HEK293 (cell line): Measurements from ENCODE around the gene BABAM1.

ENCODE experiments used
- CTCF ChIA-PET: fragments of 350-600 bp; formaldehyde crosslinking; extraction: SDS; loops from one replicate; lab custom pipeline; 2021; ENCODE audit warnings: antibody characterized with exemption; lab: Yijun Ruan, JAX
- POLR2A ChIA-PET: fragments of 300-600 bp; formaldehyde crosslinking; extraction: SDS; loops from one replicate; lab custom pipeline; 2020; ENCODE audit warnings: antibody characterized with exemption, inconsistent platforms; lab: Yijun Ruan, JAX
- H3K27ac ChIP-seq: fragments of 200-500 bp; sonication (Bioruptor generic); 2 replicates; pipeline ENCODE4 v1.5.1; 2014; ENCODE audit warnings: low read depth, low read length, control low read depth, inconsistent platforms; ENCODE audit errors: extremely low read depth
- H3K36me3 ChIP-seq, 2 experiments: fragments of 200-500 bp in 1 of 2; sonication (Bioruptor generic) in 1 of 2; 1 replicate in 1 of 2; 2 replicates in 1 of 2; pipeline ENCODE4 v1.5.1; 2014 to 2017; ENCODE audit warnings: inconsistent platforms in 2 of 2, low read length in 2 of 2; ENCODE audit not compliant: control insufficient read depth in 2 of 2, insufficient read depth in 1 of 2
- H3K4me1 ChIP-seq: fragments of 200-500 bp; sonication (Bioruptor generic); 2 replicates; pipeline ENCODE4 v1.5.1; 2014; ENCODE audit warnings: mild to moderate bottlenecking, low read length, inconsistent platforms; ENCODE audit not compliant: control insufficient read depth, insufficient read depth
- H3K4me3 ChIP-seq: 2 replicates; pipeline ENCODE4 v1.5.1; 2011; ENCODE audit warnings: low read depth, mild to moderate bottlenecking, control low read depth, low read length, moderate library complexity
- H3K9me3 ChIP-seq: fragments of 200-500 bp; sonication (Bioruptor generic); 2 replicates; pipeline ENCODE4 v1.5.1; 2014; ENCODE audit warnings: low read depth, low read length, inconsistent platforms; ENCODE audit not compliant: control insufficient read depth, insufficient read depth
- GLI2 ChIP-seq: fragments of 450-650 bp; formaldehyde crosslinking; IDR thresholded peaks from 2 replicates; pipeline ENCODE4; 2017; ENCODE audit warnings: missing biosample characterization, missing genetic modification characterization, low read depth, borderline replicate concordance
- GLIS1 ChIP-seq: fragments of 450-650 bp; formaldehyde crosslinking; IDR thresholded peaks from 2 replicates; pipeline ENCODE4 v1.5.1; 2016; ENCODE audit warnings: missing biosample characterization, missing genetic modification characterization
- KLF9 ChIP-seq: fragments of 450-650 bp; formaldehyde crosslinking; IDR thresholded peaks from 2 replicates; pipeline ENCODE4 v1.5.1; 2016; ENCODE audit warnings: missing biosample characterization, missing genetic modification characterization, low read depth
- WT1 ChIP-seq: fragments of 450-650 bp; formaldehyde crosslinking; IDR thresholded peaks from 2 replicates; pipeline ENCODE4 v1.5.1; 2016; ENCODE audit warnings: missing biosample characterization, missing genetic modification characterization
- ZBTB8A ChIP-seq: fragments of 450-650 bp; formaldehyde crosslinking; IDR thresholded peaks from 2 replicates; pipeline ENCODE4 v1.5.1; 2016; ENCODE audit warnings: missing biosample characterization, missing genetic modification characterization
- ZNF175 ChIP-seq: fragments of 450-650 bp; formaldehyde crosslinking; IDR thresholded peaks from 2 replicates; pipeline ENCODE4 v1.5.1; 2016; ENCODE audit warnings: missing biosample characterization, missing genetic modification characterization
- ZNF184 ChIP-seq: fragments of 450-650 bp; IDR thresholded peaks from 2 replicates; pipeline ENCODE4 v1.5.1; 2018; ENCODE audit warnings: missing biosample characterization, mild to moderate bottlenecking, missing genetic modification characterization
- ZNF37A ChIP-seq: fragments of 450-650 bp; IDR thresholded peaks from 2 replicates; pipeline ENCODE4 v1.5.1; 2018; ENCODE audit warnings: missing biosample characterization, missing genetic modification characterization
- ZNF623 ChIP-seq: fragments of 450-650 bp; formaldehyde crosslinking; IDR thresholded peaks from 2 replicates; pipeline ENCODE4 v1.5.1; 2016; ENCODE audit warnings: missing biosample characterization, missing genetic modification characterization
- ZNF747 ChIP-seq: fragments of 450-650 bp; formaldehyde crosslinking; IDR thresholded peaks from 2 replicates; pipeline ENCODE4 v1.5.1; 2016; ENCODE audit warnings: missing biosample characterization, missing genetic modification characterization
- ZNF776 ChIP-seq: fragments of 450-650 bp; formaldehyde crosslinking; IDR thresholded peaks from 2 replicates; pipeline ENCODE4 v1.5.0; 2017; ENCODE audit warnings: missing biosample characterization, missing genetic modification characterization, borderline replicate concordance
- ZNF843 ChIP-seq: fragments of 450-650 bp; formaldehyde crosslinking; IDR thresholded peaks from 2 replicates; pipeline ENCODE4 v1.5.1; 2016; ENCODE audit warnings: missing biosample characterization, missing genetic modification characterization
- TF ChIP-seq, protein P1 (sequence below): fragments of 450-650 bp; formaldehyde crosslinking; IDR thresholded peaks from 2 replicates; pipeline ENCODE4 v1.5.1; 2017; ENCODE audit warnings: missing biosample characterization, missing genetic modification characterization
- TF ChIP-seq, protein P2 (sequence below): fragments of 450-650 bp; formaldehyde crosslinking; IDR thresholded peaks from 2 replicates; pipeline ENCODE4 v1.5.1; 2016; ENCODE audit warnings: missing biosample characterization, missing genetic modification characterization
- TF ChIP-seq, protein P3 (sequence below): fragments of 450-650 bp; formaldehyde crosslinking; IDR thresholded peaks from 2 replicates; pipeline ENCODE4 v1.5.1; 2016; ENCODE audit warnings: missing biosample characterization, missing genetic modification characterization, low read depth
- TF ChIP-seq, protein P4 (sequence below): fragments of 450-650 bp; formaldehyde crosslinking; IDR thresholded peaks from 2 replicates; pipeline ENCODE4 v1.5.1; 2016; ENCODE audit warnings: missing biosample characterization, missing genetic modification characterization
- TF ChIP-seq, protein P5 (sequence below): fragments of 450-650 bp; formaldehyde crosslinking; optimal IDR thresholded peaks from 2 replicates; pipeline ENCODE3; 2016; ENCODE audit warnings: missing biosample characterization, mild to moderate bottlenecking, missing genetic modification characterization

BABAM1 gene

DNA sequence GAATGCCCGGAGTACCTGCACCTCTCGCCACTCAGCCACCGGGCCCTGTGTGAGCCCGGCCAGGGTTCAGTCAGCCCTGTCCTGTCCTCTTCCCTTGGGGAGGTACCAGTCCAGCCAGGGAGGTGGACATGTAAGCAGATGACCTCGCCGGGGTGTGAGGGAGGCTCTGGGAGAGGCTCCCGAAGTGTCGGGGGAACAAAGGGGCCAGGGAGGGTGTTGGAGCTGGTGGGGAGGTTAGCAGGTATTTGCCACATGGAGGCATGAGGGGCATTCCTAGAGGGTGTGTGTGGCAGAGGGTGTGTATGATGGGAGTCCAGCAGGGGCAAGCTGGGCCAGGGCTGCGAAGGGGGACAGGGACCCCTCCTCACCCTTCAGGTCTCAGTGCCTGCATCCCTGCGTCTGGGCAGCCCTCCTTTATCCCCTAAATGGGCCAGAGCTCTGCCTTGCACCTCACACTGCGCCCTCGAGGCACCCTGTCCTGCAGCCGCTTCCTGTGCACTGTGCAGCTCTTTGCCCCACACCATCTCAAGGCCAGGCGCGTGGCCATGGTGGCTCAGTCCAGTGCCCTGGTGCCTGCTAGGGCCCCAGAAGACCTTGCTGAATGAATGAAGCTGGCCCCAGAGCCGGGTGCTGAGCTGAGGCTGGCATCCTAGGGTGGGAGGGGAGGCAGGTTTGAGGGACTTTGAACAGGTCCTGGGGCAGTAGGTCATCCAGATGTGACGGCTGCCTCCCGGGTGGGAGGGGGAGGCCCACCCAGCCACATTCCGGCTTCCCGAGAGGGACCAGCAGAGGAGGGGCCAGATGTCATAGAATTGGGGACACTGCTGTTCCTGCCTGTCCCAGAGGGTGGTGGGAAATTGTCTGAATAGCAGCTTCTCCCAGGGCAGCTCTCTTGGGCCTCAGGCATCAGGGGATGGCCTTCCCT is 45.2 kb downstream of the BABAM1 start (continued):
- TF ChIP-seq ZNF747: no peak
- TF ChIP-seq, protein P1, sequence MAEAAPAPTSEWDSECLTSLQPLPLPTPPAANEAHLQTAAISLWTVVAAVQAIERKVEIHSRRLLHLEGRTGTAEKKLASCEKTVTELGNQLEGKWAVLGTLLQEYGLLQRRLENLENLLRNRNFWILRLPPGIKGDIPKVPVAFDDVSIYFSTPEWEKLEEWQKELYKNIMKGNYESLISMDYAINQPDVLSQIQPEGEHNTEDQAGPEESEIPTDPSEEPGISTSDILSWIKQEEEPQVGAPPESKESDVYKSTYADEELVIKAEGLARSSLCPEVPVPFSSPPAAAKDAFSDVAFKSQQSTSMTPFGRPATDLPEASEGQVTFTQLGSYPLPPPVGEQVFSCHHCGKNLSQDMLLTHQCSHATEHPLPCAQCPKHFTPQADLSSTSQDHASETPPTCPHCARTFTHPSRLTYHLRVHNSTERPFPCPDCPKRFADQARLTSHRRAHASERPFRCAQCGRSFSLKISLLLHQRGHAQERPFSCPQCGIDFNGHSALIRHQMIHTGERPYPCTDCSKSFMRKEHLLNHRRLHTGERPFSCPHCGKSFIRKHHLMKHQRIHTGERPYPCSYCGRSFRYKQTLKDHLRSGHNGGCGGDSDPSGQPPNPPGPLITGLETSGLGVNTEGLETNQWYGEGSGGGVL: no peak
- no peak for TF ChIP-seq ZNF843 (tag by site-specific recombination)
- TF ChIP-seq, protein P2, sequence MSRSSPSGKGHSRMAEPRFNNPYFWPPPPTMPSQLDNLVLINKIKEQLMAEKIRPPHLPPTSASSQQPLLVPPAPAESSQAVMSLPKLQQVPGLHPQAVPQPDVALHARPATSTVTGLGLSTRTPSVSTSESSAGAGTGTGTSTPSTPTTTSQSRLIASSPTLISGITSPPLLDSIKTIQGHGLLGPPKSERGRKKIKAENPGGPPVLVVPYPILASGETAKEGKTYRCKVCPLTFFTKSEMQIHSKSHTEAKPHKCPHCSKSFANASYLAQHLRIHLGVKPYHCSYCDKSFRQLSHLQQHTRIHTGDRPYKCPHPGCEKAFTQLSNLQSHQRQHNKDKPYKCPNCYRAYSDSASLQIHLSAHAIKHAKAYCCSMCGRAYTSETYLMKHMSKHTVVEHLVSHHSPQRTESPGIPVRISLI (tag by site-specific recombination): no peak
- no peak for TF ChIP-seq ZNF184 (tag by site-specific recombination)
- peak; percentile 41; the same call in 1 of the 2 replicates for TF ChIP-seq WT1 (tag by site-specific recombination)

DNA sequence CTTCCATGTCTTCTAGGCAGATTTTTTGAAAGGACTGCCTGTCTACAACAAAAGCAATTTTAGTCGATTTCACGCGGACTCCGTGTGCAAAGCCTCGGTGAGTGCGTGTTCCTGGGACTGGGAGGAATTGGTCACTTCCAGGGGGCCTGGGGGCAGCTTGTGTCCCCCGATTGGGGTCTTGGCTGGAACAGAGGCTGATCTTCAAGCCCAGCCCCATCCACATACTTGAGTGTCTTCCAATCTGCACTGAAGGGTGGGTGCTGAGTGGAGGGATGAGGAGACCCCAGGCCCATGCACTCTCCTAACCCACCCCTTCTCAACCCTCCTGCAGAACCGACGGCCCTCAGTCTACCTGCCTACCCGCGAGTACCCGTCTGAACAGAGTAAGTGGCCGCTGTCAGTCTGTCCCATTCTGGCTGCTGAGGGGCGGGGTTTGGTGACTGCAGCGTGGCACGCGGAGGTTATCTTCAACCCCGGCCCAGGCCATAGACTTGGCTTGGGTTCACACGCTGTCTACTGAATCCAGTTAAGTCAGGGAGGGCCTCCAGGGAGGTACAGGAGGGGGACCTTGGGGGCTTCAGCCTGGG is 46.9 kb downstream of the BABAM1 start:
- Histone ChIP-seq H3K4me3 (no peak overlapping the region), H3K9me3 (no peaks in the 10 kb centered on the region), H3K27ac (no peak overlapping the region), H3K36me3 (peaks cover 3 to 49% of the 10 kb centered on the region in 2 experiments; a peak in 2 of 3 replicates), H3K4me1 (no peaks in the 10 kb centered on the region)
- CTCF ChIA-PET: interaction anchor here (0.7 kb wide), 1 partner anchor 80 kb away, joined by 3 read pairs; no protein-coding TSS in a partner anchor
- no peak for TF ChIP-seq KLF9 (tag by site-specific recombination)
- TF ChIP-seq, protein P3, sequence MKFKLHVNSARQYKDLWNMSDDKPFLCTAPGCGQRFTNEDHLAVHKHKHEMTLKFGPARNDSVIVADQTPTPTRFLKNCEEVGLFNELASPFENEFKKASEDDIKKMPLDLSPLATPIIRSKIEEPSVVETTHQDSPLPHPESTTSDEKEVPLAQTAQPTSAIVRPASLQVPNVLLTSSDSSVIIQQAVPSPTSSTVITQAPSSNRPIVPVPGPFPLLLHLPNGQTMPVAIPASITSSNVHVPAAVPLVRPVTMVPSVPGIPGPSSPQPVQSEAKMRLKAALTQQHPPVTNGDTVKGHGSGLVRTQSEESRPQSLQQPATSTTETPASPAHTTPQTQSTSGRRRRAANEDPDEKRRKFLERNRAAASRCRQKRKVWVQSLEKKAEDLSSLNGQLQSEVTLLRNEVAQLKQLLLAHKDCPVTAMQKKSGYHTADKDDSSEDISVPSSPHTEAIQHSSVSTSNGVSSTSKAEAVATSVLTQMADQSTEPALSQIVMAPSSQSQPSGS (tag by site-specific recombination): no peak
- TF ChIP-seq ZNF37A (tag by site-specific recombination): no peak
- TF ChIP-seq ZNF623 (tag by site-specific recombination): no peak
- TF ChIP-seq, protein P4, sequence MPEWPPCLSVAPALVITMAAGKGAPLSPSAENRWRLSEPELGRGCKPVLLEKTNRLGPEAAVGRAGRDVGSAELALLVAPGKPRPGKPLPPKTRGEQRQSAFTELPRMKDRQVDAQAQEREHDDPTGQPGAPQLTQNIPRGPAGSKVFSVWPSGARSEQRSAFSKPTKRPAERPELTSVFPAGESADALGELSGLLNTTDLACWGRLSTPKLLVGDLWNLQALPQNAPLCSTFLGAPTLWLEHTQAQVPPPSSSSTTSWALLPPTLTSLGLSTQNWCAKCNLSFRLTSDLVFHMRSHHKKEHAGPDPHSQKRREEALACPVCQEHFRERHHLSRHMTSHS (tag by site-specific recombination): no peak
- POLR2A ChIA-PET: no interaction called here

DNA sequence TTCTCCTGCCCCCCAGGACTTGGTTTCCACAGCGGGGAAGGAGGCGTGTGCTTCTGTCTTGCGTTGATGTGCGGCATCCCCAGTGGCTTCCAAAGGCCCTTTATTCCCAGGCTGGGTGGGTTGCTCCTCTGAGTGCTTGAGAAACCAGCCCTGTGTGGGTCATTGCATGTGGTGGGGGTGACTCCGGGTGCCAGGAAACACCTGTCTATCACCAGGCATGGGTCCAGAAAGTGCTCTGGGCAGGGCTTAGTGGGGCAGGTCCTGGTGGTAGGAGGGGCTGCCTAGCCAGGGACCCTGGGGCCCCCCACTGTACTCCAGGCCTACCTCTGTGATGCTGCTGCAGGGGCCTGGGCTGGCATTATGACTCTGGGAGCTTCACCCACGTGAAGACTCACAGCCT is 51.7 kb downstream of the BABAM1 start:
- no peak overlapping the region for H3K27ac ChIP-seq
- POLR2A ChIA-PET: interaction anchor here (1.0 to 3.1 kb wide), 3 partner anchors 9 to 14 kb away, joined by 3 to 15 read pairs (median 13); partner anchors contain the start of gene DDA1
- TF ChIP-seq, protein P5, sequence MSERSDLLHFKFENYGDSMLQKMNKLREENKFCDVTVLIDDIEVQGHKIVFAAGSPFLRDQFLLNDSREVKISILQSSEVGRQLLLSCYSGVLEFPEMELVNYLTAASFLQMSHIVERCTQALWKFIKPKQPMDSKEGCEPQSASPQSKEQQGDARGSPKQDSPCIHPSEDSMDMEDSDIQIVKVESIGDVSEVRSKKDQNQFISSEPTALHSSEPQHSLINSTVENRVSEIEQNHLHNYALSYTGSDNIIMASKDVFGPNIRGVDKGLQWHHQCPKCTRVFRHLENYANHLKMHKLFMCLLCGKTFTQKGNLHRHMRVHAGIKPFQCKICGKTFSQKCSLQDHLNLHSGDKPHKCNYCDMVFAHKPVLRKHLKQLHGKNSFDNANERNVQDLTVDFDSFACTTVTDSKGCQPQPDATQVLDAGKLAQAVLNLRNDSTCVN (tag by site-specific recombination): no peak
- TF ChIP-seq GLIS1 (tag by site-specific recombination): 0 out of 2 replicates have a peak, but pooled peaks have one; percentile 12
- no peak for TF ChIP-seq ZNF776 (tag by site-specific recombination)
- TF ChIP-seq GLI2 (tag by site-specific recombination): no peak
- no peak for TF ChIP-seq ZBTB8A (tag by site-specific recombination)
- TF ChIP-seq ZNF175: no peak

More for the DNA sequence above, 51.7 kb downstream of the BABAM1 start:
- Histone ChIP-seq H3K4me1 (no peaks in the 10 kb centered on the region), H3K36me3 (peaks cover 3 to 56% of the 10 kb centered on the region in 2 experiments; a peak in 2 of 3 replicates), H3K9me3 (no peaks in the 10 kb centered on the region), H3K4me3 (no peak overlapping the region)
- CTCF ChIA-PET: no interaction called here
